Immature natural killer cell (primary cell): Measurements from ENCODE around the gene FXYD6. TPM values are rescaled to one million over a fixed set of nuclear protein-coding genes. Genes with fewer than 3 reads are reported as not detected.

Experiments used
- DNase-seq, 3 donors: peaks; one replicate each; pipeline ENCODE4 v3.0.0; 2022; ENCODE audit warnings: mixed read lengths in 1 of 3
- H3K27ac Mint-ChIP-seq, 6 donors: one replicate each; pipeline ENCODE4 v1.8.0; 2020; ENCODE audit warnings: mixed read lengths in 6 of 6, mild to moderate bottlenecking in 5 of 6, inconsistent platforms in 4 of 6, moderate library complexity in 3 of 6
- H3K27me3 Mint-ChIP-seq, 3 donors: one replicate each; pipeline ENCODE4 v1.8.0; 2020 to 2021; ENCODE audit warnings: low read depth in 3 of 3, mild to moderate bottlenecking in 3 of 3, mixed read lengths in 3 of 3, moderate library complexity in 3 of 3, inconsistent platforms in 1 of 3
- H3K36me3 Mint-ChIP-seq, 3 donors: one replicate each; pipeline ENCODE4 v1.8.0; 2020; ENCODE audit warnings: mixed read lengths in 3 of 3, inconsistent platforms in 2 of 3, mild to moderate bottlenecking in 2 of 3
- H3K4me1 Mint-ChIP-seq, 2 donors: one replicate each; pipeline ENCODE4 v1.8.0; 2020; ENCODE audit warnings: inconsistent platforms in 2 of 2, mild to moderate bottlenecking in 2 of 2, mixed read lengths in 2 of 2, moderate library complexity in 1 of 2
- H3K4me3 Mint-ChIP-seq, 5 donors: one replicate each; pipeline ENCODE4 v1.8.0; 2020; ENCODE audit warnings: mild to moderate bottlenecking in 5 of 5, mixed read lengths in 5 of 5, inconsistent platforms in 3 of 5, moderate library complexity in 3 of 5
- H3K9me3 Mint-ChIP-seq, 6 donors: one replicate each; pipeline ENCODE4 v1.8.0; 2020; ENCODE audit warnings: mild to moderate bottlenecking in 6 of 6, mixed read lengths in 6 of 6, inconsistent platforms in 4 of 6, moderate library complexity in 3 of 6
- polyA plus RNA-seq, 3 donors: library from polyadenylated mRNA; unstranded; fragments of 300-500 nt; fragmentation: Illumina TruSeq; gene quantifications; one replicate each; pipeline ENCODE4 v1.2.3, GENCODE V29; 2021

FXYD6 gene
- polyA plus RNA-seq, 3 donors from 2014 or later: not detected

- no peak overlapping the region for H3K4me3 Mint-ChIP-seq
- DNase-seq: no peak
- H3K27me3 Mint-ChIP-seq: peaks cover 2 to 33% (median 16%) of the 10 kb centered on the region in 3 donors
- H3K27ac Mint-ChIP-seq: no peak overlapping the region
- H3K9me3 Mint-ChIP-seq: no peaks in the 10 kb centered on the region
- no peaks in the 10 kb centered on the region for H3K36me3 Mint-ChIP-seq
- no peaks in the 10 kb centered on the region for H3K4me1 Mint-ChIP-seq
Measured at GRCh38 chr11:117790279-117790678, 86.2 kb downstream of the FXYD6 start.

GRCh38 chr11:117789241-117789640 lies 87.2 kb downstream of the FXYD6 start:
- Mint-ChIP-seq H3K27me3 (peaks cover 2 to 28% (median 16%) of the 10 kb centered on the region in 3 donors), H3K4me1 (no peaks in the 10 kb centered on the region), H3K36me3 (no peaks in the 10 kb centered on the region), H3K9me3 (no peaks in the 10 kb centered on the region), H3K4me3 (no peak overlapping the region), H3K27ac (no peak overlapping the region)
- DNase-seq: no peak

Other genes starting within 250 kb of the FXYD6 start
- gene DSCAML1, start 79.4 kb downstream of the FXYD6 start, polyA plus RNA-seq: not detected
- 10 to 100 TPM in 1 of 3 donors, 1 to 10 TPM in 2; 1.3 to 12.0 (median 3.4) TPM for gene FXYD2, start 51.9 kb downstream of the FXYD6 start, polyA plus RNA-seq
- gene TMPRSS13, start 52.7 kb upstream of the FXYD6 start, polyA plus RNA-seq: under 1 TPM in 2 of 3 donors, not detected in 1; 0.20 to 0.31 TPM
- 100 to 1,000 TPM; 215 to 460 (median 264) TPM for gene IL10RA, start 109.7 kb upstream of the FXYD6 start, polyA plus RNA-seq
- not detected for gene TMPRSS4, start 200.4 kb upstream of the FXYD6 start, polyA plus RNA-seq
- gene SMIM35, start 210.3 kb upstream of the FXYD6 start, polyA plus RNA-seq: 1 to 10 TPM in 1 of 3 donors, under 1 TPM in 1, not detected in 1; 0.49 to 1.1 TPM